Endothelial cell of umbilical vein (primary cell): ENCODE results near the gene CUBN. TPM values are rescaled to one million over a fixed set of nuclear protein-coding genes. Genes with fewer than 3 reads are reported as not detected.

Experiments
- BruUV-seq: library from RNA; stranded (reverse); fragments of 400-500 nt; replicated peaks from 2 replicates; lab custom pipeline; 2021; lab: Mats Ljungman, UMichigan
- CTCF ChIA-PET: fragments of 300-600, 350-600 bp; sonication (Branson Sonifier 250); formaldehyde crosslinking; loops from one replicate; lab custom pipeline; 2021; ENCODE audit warnings: antibody characterized with exemption, inconsistent platforms; lab: Charles Lee
- POLR2A ChIA-PET: fragments of 300-600, 350-600 bp; sonication (Branson Sonifier 250); formaldehyde crosslinking; loops from one replicate; lab custom pipeline; 2021; ENCODE audit warnings: antibody characterized with exemption, inconsistent platforms; lab: Charles Lee
- DNase-seq: peaks from one replicate; pipeline ENCODE4 v3.0.0-alpha.2; 2011; ENCODE audit warnings: low read depth, low spot score
- FAIRE-seq: peaks from 2 replicates; lab custom pipeline; 2011; peaks lifted over from hg19 to GRCh38; lab: Jason Lieb, UNC
- H2AFZ ChIP-seq: 2 replicates; pipeline ENCODE4 v1.6.0; 2012; ENCODE audit warnings: low read depth, low read length, control low read depth, inconsistent platforms
- H3K27ac ChIP-seq: 2 replicates; pipeline ENCODE4 v1.5.1; 2011; ENCODE audit warnings: low read depth, mild to moderate bottlenecking, control low read depth, low read length, moderate library complexity; ENCODE audit not compliant: insufficient read depth
- H3K27me3 ChIP-seq, 2 experiments: 2 replicates each; pipeline versions ENCODE4 v1.6.0 to v1.6.1; 2011; ENCODE audit warnings: low read length in 2 of 2, mixed read lengths in 1 of 2; ENCODE audit not compliant: control insufficient read depth in 2 of 2, insufficient read depth in 2 of 2
- H3K36me3 ChIP-seq, 2 experiments: 2 replicates in 1 of 2; 3 replicates in 1 of 2; pipeline ENCODE4 v1.5.1; 2011; ENCODE audit warnings: low read length in 2 of 2, mild to moderate bottlenecking in 1 of 2, moderate library complexity in 1 of 2; ENCODE audit not compliant: control insufficient read depth in 2 of 2, insufficient read depth in 2 of 2; ENCODE audit errors: extremely low read depth in 1 of 2
- H3K4me1 ChIP-seq: 3 replicates; pipeline ENCODE4 v1.5.1; 2011; ENCODE audit warnings: mild to moderate bottlenecking, low read length; ENCODE audit not compliant: control insufficient read depth, insufficient read depth; ENCODE audit errors: extremely low read depth
- H3K4me2 ChIP-seq: 2 replicates; pipeline ENCODE4 v1.6.1; 2011; ENCODE audit warnings: low read length, control low read depth, mixed read lengths; ENCODE audit not compliant: insufficient read depth
- H3K4me3 ChIP-seq, 3 experiments: fragments of 200-600 bp in 1 of 3; sonication (generic), shearing (Covaris generic) in 1 of 3; replicated peaks in 1 of 3; 2 replicates each; pipeline ENCODE4 v1.5.1; 2011 to 2016; ENCODE audit warnings: control low read depth in 3 of 3, low read length in 3 of 3, mild to moderate bottlenecking in 2 of 3, inconsistent platforms in 1 of 3, low read depth in 1 of 3, moderate library complexity in 1 of 3; ENCODE audit not compliant: insufficient read depth in 1 of 3
- H3K79me2 ChIP-seq: 2 replicates; pipeline ENCODE4 v1.6.0; 2012; ENCODE audit warnings: low read length, inconsistent platforms; ENCODE audit not compliant: control insufficient read depth, insufficient read depth
- H3K9ac ChIP-seq: replicated peaks from 2 replicates; pipeline ENCODE3; 2011; ENCODE audit warnings: low read length, control low read depth; ENCODE audit not compliant: insufficient read depth; ENCODE audit errors: extremely low read depth
- H3K9me1 ChIP-seq: replicated peaks from 3 replicates; pipeline ENCODE4 v1.6.0; 2011; ENCODE audit warnings: mild to moderate bottlenecking, low read length; ENCODE audit not compliant: control insufficient read depth, insufficient read depth; ENCODE audit errors: extremely low read depth
- H3K9me3 ChIP-seq: replicated peaks from 2 replicates; pipeline ENCODE4 v1.5.1; 2012; ENCODE audit warnings: low read length, inconsistent platforms; ENCODE audit not compliant: control insufficient read depth, insufficient read depth
- H4K20me1 ChIP-seq: replicated peaks from 2 replicates; pipeline ENCODE3; 2011; ENCODE audit warnings: mild to moderate bottlenecking, low read length; ENCODE audit not compliant: control insufficient read depth, insufficient read depth; ENCODE audit errors: extremely low read depth
- EZH2 ChIP-seq: IDR thresholded peaks from 2 replicates; pipeline ENCODE4 v1.6.1; 2012; ENCODE audit warnings: borderline replicate concordance, low read depth, mild to moderate bottlenecking, moderate library complexity, low read length, inconsistent platforms; ENCODE audit not compliant: severe bottlenecking
- FOS ChIP-seq: IDR thresholded peaks from 2 replicates; pipeline ENCODE4 v1.6.1; 2011; ENCODE audit warnings: mild to moderate bottlenecking, low read length, moderate library complexity, borderline replicate concordance; ENCODE audit not compliant: insufficient read depth
- GATA2 ChIP-seq: IDR thresholded peaks from 2 replicates; pipeline ENCODE4 v1.7.0; 2011; ENCODE audit warnings: low read depth, mild to moderate bottlenecking, moderate library complexity, mixed read lengths, low read length; ENCODE audit not compliant: insufficient read length, insufficient read depth
- JUN ChIP-seq: IDR thresholded peaks from 2 replicates; pipeline ENCODE4 v1.6.1; 2011; ENCODE audit warnings: borderline replicate concordance, low read depth; ENCODE audit not compliant: insufficient read length, insufficient read depth
- MYC ChIP-seq: IDR thresholded peaks from one replicate; pipeline ENCODE4 v1.6.1; 2011; ENCODE audit warnings: mild to moderate bottlenecking, low read depth, low read length
- POLR2A ChIP-seq: IDR thresholded peaks from 2 replicates; pipeline ENCODE4 v1.6.1; 2012; ENCODE audit warnings: low read depth, mild to moderate bottlenecking, control low read depth, low read length
- POLR2AphosphoS5 ChIP-seq: IDR thresholded peaks from 2 replicates; pipeline ENCODE4 v1.6.1; 2012; ENCODE audit warnings: low read depth, mild to moderate bottlenecking, control low read depth, low read length, moderate library complexity; ENCODE audit not compliant: insufficient read depth
- dilution Hi-C: fragments of 300-500 bp; cut with MboI; formaldehyde crosslinking; loops from one replicate; pipeline ENCODE4 v1.15.0; 2019; ENCODE audit warnings: low sequenced_read_pairs; ENCODE audit not compliant: extremely low pct_ligation_motif_present
- intact Hi-C: fragments of 100-400 bp; cut with micrococcal nuclease; formaldehyde crosslinking; loops from one replicate; pipeline ENCODE4 v1.10.0; 2022
- polyA plus RNA-seq, 4 experiments: library from polyadenylated mRNA; depleted of rRNA in 3 of 4; stranded (reverse) in 3 of 4; unstranded in 1 of 4; fragments of >200 nt; gene quantifications; 2 replicates each; pipeline versions ENCODE4 v1.2.1 to v1.2.3, GENCODE V29; 2011 to 2012; ENCODE audit warnings: missing spikeins in 1 of 4
- total RNA-seq: library from RNA; stranded (reverse); gene quantifications from 2 replicates; pipeline ENCODE4 v1.2.3, GENCODE V29; 2021
- TF ChIP-seq, protein P1 (sequence below): IDR thresholded peaks from 2 replicates; pipeline ENCODE4 v1.6.1; 2011; ENCODE audit not compliant: insufficient read depth, insufficient read length
- TF ChIP-seq, protein P2 (sequence below), 2 donors: IDR thresholded peaks; 1 replicate in 1 of 2; 2 replicates in 1 of 2; pipeline ENCODE4 v1.5.1; 2011; ENCODE audit warnings: low read length in 2 of 2, mild to moderate bottlenecking in 2 of 2, moderate library complexity in 2 of 2, control low read depth in 1 of 2, inconsistent platforms in 1 of 2, low read depth in 1 of 2; ENCODE audit not compliant: insufficient read depth in 1 of 2; ENCODE audit errors: extremely low read depth in 1 of 2

The CUBN gene
- total and polyA plus RNA-seq, 2 donors (not counting 3 experiments of a cell fraction or from before 2014, with no cell fraction given) = 2.7 to 4.6 TPM

DNA sequence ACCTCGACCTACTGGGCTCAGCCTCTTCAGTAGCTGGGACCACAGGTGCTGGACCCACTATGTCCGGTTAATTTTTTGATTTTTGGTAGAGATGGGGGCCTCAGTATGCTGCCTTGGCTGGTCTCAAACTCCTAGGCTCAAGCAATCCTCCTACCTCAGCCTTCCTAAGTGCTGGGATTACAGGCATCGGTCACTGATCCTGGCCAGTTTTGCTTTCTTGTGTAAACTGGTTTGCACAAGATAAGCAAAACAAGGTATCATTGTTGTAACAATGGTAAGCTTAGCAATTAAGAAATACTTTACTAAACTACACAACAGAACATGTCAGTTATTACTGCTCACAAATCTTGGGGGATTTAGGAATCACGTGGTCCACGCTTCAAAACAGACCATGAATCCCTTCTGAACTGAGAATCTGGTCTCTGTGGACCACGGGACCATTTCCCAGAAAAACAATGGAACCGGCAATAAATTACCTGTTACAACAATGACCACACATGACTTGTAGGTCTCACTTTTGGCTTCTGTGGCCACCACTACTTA, 349.2 kb downstream of the CUBN start:
- DNase-seq = no peak
- dilution Hi-C loops = no loop called here
- intact Hi-C loops = no loop called here

More for the DNA sequence above, 349.2 kb downstream of the CUBN start:
- no peak overlapping the region for H3K9ac ChIP-seq
- no peaks in the 10 kb centered on the region for H3K9me1 ChIP-seq
- H3K4me2 ChIP-seq = no peak overlapping the region
- ChIA-PET CTCF (no interaction called here), POLR2A (no interaction called here)
- no peak overlapping the region for H2AFZ ChIP-seq
- peaks cover 22% of the 10 kb centered on the region for H3K4me1 ChIP-seq
- H3K27ac ChIP-seq = no peak overlapping the region
- no peak overlapping the region for H3K4me3 ChIP-seq
- H3K9me3 ChIP-seq = no peaks in the 10 kb centered on the region
- H4K20me1 ChIP-seq = no peaks in the 10 kb centered on the region
- H3K27me3 ChIP-seq = no peaks in the 10 kb centered on the region
- H3K36me3 ChIP-seq = no peaks in the 10 kb centered on the region
- no peak for TF ChIP-seq JUN
- TF ChIP-seq MYC = no peak
- no peak for TF ChIP-seq FOS
- TF ChIP-seq, protein P1, sequence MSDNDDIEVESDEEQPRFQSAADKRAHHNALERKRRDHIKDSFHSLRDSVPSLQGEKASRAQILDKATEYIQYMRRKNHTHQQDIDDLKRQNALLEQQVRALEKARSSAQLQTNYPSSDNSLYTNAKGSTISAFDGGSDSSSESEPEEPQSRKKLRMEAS = no peak
- no peak for TF ChIP-seq POLR2AphosphoS5
- TF ChIP-seq EZH2 = no peak
- TF ChIP-seq, protein P2, sequence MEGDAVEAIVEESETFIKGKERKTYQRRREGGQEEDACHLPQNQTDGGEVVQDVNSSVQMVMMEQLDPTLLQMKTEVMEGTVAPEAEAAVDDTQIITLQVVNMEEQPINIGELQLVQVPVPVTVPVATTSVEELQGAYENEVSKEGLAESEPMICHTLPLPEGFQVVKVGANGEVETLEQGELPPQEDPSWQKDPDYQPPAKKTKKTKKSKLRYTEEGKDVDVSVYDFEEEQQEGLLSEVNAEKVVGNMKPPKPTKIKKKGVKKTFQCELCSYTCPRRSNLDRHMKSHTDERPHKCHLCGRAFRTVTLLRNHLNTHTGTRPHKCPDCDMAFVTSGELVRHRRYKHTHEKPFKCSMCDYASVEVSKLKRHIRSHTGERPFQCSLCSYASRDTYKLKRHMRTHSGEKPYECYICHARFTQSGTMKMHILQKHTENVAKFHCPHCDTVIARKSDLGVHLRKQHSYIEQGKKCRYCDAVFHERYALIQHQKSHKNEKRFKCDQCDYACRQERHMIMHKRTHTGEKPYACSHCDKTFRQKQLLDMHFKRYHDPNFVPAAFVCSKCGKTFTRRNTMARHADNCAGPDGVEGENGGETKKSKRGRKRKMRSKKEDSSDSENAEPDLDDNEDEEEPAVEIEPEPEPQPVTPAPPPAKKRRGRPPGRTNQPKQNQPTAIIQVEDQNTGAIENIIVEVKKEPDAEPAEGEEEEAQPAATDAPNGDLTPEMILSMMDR (IDR thresholded peaks at IDR 0.05; ENCODE audit: extremely low read depth in 1 of 2, insufficient read depth in 1 of 2, low read depth in 1 of 2, low read length in 2 of 2) = no peak
- TF ChIP-seq POLR2A = no peak
- no peak for TF ChIP-seq GATA2
- peaks cover 4% of the 10 kb centered on the region for H3K79me2 ChIP-seq
- no TSS peak for BruUV-seq
- no peak for FAIRE-seq
